GM12874 (cell line): Measurements from ENCODE around the gene LAMC3.

Experiments used
- CTCF ChIP-seq: IDR thresholded peaks from 2 replicates; pipeline ENCODE4 v1.5.1; 2011; ENCODE audit warnings: low read depth, mild to moderate bottlenecking, control low read depth, low read length, moderate library complexity; ENCODE audit not compliant: insufficient read depth

The LAMC3 gene

GRCh38 chr9:131033269-131034224 is 24.6 kb downstream of the LAMC3 start:
- no peak for TF ChIP-seq CTCF

- no peak for TF ChIP-seq CTCF
Observed at GRCh38 chr9:131034268-131034667, 25.3 kb downstream of the LAMC3 start.

GRCh38 chr9:131035548-131035947 is 26.6 kb downstream of the LAMC3 start:
- no peak for TF ChIP-seq CTCF

GRCh38 chr9:131036071-131036470 is 27.1 kb downstream of the LAMC3 start:
- no peak for TF ChIP-seq CTCF

GRCh38 chr9:131036529-131037334 is 27.8 kb downstream of the LAMC3 start:
- no peak for TF ChIP-seq CTCF

GRCh38 chr9:131037335-131038255 is 28.6 kb downstream of the LAMC3 start:
- no peak for TF ChIP-seq CTCF
